Activated CD4-positive, alpha-beta T cell treated with anti-CD3 and anti-CD28 coated beads, Interleukin-2, amount 50 U/mL, for 24 hours (primary cell): ENCODE results near the gene CSF1R.

Experiments used
- DNase-seq, 2 donors: peaks; one replicate each; pipeline ENCODE4 v3.0.0-alpha.2; 2020; ENCODE audit warnings: low read depth in 1 of 2, low spot score in 1 of 2

Gene CSF1R

DNA sequence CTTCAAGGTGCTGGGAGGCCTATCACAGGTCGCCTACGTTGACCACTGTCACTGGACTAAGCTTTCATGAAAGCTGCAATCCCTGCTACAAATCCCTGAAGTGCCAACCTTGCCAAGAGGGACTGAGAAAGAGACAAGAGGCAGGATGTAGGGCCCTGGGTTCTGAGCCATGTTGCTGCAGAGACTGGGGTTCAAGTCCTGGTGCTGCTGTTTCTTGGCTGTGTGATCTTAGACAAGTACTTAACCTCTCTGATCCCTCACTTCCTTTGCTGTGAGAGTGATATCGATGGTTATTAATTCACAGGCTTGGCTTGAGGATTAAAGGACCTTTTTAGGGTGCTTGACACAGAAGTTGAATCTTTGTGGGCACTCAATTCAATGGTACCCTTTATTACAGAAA is 15.5 kb downstream of the CSF1R start:
- DNase-seq, result no peak

GRCh38 chr5:150069672-150070627 is 16.4 kb downstream of the CSF1R start:
- DNase-seq, result no peak

GRCh38 chr5:150068961-150069645 is 17.3 kb downstream of the CSF1R start:
- no peak for DNase-seq

DNA sequence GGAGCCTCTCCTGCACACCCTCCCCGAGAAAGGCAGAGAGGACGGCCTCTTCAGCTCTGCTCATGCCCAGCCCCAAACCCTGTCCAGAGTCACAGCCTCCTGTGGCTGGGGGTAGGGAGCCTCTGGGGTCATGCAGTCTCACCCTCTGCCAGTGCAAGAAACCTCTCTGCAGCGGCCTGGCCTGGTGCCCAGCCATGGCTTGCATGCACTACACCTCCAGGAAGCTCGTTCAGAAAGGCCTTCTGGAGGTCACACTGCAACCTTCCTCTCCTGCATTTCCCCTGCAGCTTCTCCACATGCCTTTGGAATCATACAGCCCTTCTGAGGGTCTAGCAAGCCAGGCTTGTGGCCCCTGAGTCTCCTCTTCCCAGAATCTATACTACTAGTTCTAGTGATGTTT is 17.9 kb downstream of the CSF1R start:
- no peak for DNase-seq

DNA sequence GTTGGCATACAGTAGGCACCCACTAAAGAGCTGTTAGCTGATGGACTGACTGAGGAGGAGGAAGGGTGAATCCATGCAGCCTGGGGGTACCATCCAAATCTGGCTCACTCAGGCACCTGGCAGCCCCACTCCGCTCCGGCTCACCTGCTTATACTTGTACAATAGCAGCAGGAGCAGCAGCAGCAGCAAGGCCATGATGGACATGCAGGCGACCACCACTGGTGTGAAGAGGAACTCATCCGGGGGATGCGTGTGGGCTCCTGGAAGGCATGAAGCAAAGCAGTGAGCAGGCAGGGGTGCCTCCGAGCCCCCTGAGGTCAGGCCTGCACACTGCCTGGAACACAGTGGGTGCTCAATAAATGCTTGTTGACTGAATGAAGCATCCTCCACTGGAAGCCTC is 18.3 kb downstream of the CSF1R start:
- no peak for DNase-seq

DNA sequence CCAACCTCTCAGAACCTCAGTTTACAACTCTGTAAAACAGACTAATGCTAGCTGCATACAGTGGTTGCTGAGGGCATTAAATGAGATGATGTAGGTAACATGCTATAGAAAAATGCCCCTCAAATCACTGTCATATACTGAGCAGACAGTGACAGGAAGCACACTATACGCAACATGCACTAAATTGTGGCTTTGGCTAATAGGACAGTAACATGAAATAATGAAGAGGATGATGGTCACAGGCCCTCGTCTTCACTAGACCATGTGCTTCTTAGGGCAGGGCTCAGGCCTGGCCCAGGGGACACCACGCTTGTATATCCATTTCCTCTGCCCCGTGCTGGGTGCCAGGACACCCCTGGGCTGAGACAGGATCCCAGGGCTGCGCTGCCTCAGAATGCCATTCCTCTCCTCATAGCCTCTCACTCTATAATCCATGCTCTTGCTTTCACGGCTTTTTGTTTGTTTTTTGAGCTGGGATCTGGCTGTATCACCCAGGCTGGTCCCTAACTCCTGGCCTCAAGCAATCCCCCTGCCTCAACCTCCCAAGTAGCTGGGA is 18.9 kb downstream of the CSF1R start:
- no peak for DNase-seq

DNA sequence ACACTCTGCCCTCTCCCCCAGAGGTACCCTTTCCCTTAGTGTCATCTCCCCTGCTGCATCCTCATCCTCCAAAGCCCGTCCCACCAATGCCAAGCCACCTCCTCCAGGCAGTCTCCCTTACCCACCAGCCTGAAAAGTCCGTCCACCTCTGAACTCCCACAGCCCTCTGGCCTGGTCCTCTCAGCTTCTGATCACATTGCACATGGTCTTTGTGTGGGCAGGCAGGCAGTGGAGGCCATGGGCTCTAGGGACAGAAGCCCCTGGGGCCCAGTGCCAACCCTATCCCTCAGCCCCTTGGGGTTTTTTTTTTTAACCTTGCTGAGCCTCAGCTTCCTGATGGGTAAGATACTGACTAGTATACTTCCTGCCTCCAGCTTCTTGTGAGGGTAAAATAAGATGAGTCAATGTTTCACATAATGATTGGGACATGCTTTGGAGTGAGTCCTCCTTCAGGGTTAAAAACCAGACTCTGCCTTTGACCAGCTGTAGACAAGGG is 19.4 kb downstream of the CSF1R start:
- no peak for DNase-seq

DNA sequence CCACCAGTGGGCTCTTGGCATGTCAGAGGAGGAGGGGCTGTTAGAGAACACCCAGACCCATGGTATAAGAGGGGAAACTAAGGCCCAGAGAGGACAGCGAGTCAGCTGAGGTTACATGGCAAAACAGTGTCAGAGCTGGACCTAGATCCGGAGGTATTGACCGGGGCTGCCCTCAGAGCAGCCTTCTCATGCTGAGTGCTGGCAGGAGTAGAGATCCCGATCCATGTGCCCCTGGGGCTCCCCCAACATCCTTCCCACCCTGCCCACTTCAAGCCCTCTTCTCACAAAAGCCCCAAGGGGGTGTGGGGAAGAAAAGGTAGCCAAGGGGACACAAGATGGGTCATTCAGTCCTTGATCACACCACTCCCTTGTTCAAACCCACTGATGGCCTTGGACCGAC is 19.9 kb downstream of the CSF1R start:
- DNase-seq, result no peak

DNA sequence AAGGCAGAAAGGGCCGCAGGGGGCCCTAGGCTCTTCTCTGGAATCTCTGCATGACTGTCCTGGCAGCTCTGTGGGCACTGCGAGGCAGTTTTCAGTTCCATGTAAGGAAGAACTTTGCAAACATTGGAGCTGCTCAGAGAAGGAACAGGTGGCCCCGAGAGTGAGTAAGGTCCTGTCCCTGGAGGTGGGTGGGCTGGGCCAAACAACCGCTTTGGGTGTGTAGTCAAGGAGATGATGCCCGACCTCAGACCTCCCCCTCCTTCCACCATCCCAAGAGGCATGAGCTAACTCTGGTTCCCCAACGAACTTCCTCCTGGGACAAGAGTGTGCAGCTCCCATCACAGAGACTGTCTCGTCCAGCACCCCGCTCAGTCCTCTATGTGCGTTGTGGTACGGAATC is 20.5 kb downstream of the CSF1R start:
- DNase-seq, result no peak

DNA sequence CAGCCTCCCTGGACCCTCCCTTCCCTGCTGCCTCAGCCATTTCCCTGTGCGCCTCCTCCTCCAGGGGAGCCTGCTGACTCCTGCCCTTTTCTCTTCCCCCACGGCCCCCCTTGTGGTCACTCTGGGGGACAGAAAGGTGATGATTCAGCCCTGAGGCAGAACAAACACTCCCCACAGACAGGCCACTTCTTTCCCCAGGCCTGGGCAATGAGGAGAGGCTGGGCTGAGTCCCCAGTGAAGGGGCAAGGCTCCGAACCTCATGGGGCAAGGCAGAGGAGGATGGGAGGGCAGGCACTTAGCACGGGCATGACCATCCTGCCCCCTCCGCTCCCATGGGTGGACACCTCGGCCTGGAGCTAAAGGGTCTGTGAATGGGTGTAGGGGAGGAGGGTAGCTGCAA is 21.0 kb downstream of the CSF1R start:
- DNase-seq, result no peak

GRCh38 chr5:150064681-150065220 is 21.6 kb downstream of the CSF1R start:
- DNase-seq, result no peak

DNA sequence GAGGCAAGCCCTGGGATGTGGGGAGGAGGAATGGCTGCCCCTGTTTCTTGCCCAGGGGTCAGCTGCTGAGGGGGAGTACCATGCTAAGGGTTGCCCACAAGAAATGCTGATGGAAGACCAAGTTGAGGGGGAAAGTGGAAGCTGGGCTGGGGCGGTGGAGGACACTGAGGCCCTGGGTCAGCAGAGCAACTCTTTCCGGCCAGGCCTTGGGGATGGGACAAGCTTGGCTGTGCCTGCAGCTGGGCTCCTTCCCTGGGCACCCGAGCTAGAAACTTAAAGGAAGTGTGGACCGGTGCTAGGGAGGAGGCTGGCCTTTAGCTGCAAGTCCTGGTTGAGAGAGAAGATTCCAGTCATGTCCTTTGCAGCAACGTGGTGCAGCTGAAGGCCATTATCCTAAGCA is 22.7 kb downstream of the CSF1R start:
- DNase-seq, result no peak

GRCh38 chr5:150062216-150062922 is 24.0 kb downstream of the CSF1R start:
- no peak for DNase-seq

- DNase-seq, result no peak
Observed at GRCh38 chr5:150061538-150061995, 24.8 kb downstream of the CSF1R start.

- no peak for DNase-seq
Observed at GRCh38 chr5:150060471-150060870, 25.9 kb downstream of the CSF1R start.

DNA sequence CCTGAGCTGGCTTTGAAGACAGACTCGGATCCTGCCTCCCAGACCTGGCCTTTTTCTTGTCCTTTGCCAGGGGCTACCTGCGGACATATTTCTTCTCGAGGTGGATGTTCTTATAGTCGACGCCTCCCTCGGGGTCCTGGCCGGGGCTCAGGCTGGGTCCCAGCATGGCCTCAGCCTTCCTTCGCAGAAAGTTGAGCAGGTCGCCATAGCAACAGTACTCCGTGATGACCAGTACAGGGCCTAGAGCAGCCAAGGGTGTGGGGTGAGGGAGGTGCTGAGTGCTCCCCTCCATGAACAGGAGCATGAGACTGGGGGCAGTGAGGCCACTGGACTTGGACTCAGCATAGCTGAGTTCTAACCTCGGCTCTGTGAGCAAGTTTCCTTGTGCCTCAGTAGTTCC is 26.7 kb downstream of the CSF1R start:
- no peak for DNase-seq

DNA sequence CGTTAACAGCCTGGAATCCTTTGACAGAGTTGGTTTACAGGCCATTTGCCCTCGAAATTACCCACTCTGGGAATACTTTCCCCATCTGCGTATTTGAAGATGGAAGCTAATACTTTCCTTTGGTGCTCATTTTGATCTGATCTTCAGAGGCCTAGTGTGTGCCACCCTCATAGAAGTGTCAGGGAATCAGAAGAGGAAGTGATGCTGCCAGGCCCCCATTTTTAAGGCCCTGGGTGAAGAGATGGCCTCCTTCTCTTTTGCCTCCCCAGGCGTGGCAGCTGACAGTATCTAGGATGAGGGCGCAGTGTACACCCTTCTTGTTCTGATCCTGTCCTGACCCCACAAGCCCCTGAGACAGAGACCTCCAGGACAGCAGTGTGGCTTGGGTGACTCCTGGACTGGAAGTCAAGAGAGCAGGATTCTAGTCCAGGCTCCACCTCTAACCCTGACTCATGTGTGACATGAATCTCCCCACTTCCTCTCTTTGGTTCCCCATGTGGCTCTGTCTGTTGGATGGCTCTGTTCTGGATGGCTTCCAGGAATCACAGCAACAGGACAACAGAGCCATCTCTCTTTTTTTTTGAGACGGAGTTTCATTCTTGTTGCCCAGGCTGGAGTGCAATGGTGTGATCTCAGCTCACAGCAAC is 27.8 kb downstream of the CSF1R start:
- DNase-seq, result no peak

GRCh38 chr5:150057996-150058395 is 28.4 kb downstream of the CSF1R start:
- no peak for DNase-seq

DNA sequence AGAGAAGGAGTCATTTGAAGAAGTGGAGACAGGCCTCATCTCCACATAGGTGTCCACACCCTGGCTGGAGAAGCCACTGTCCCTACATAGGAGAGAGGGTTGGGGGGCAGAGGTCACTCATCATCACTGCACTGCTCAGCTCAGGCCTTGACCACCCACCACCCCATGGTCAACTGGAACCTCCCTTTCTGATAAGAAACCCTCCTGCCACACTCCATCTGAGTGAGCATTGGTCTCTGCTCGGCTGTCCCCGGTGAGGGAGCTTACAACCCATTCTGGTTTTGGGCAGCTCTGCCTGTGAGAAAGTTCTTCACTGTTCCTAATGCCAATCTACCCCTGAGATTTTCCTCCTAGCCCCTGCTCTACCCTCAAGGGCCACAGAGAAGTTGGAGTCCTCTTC is 28.8 kb downstream of the CSF1R start:
- DNase-seq, result no peak

- DNase-seq, result no peak
Observed at GRCh38 chr5:150057052-150057451, 29.3 kb downstream of the CSF1R start.

- DNase-seq, result no peak
Observed at GRCh38 chr5:150056075-150056443, 30.3 kb downstream of the CSF1R start.
